Measurements from ENCODE around the gene VGLL4. TPM values are rescaled to one million over a fixed set of nuclear protein-coding genes. Genes with fewer than 3 reads are reported as not detected.

Gene VGLL4
- total RNA-seq, 1 experiment from 2014 or later, result 42.1 TPM

DNA sequence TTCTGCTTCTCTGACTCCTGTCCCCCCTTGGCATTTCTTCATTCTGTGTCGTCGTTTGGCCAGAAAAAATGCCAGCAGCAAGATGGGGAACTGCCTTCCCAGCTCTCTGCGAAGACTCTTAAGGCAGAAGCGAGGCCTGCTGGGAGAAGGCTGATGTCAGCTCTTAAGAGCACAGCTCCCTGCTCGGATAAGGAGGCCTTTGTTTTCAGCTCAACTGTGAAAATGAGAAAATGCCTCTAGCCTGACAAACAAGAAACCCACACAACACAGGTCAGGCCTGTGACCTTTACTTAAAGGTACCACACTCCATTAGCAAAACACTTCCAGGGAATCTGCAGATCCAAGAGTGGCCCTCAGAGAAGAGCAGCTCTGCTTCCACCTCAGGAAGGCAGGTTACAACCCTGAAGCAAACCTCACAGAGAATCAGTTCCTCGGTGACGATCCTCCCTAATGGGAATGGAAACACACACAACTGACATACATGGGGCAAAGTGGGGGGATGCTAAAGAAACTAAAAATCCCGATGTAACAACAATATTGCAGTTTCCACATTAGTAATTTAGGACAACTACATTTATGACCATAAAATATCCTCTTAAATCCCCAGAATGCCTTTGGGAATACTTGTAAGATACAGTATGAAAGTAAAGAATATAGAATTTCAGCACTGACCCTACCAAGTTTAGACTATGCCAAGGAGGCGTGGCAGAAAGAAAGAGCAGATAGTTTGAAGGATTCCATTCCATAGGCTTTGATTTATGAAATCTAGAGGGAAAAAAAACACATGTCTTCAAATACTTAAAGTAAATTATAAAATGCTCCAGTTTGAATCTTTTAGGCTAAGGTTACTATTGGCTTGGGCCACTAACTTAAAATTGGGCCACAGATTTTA lies 52.1 kb downstream of the VGLL4 start:
- Histone ChIP-seq H3K23ac (ENCODE audit: insufficient read length, low read depth, low read length) (no peak overlapping the region), H3K79me1 (ENCODE audit: insufficient read depth, low read depth, low read length, poor library complexity, severe bottlenecking) (peaks cover 12% of the 10 kb centered on the region), H4K8ac (replicated peaks; ENCODE audit: insufficient read length, low read depth, low read length) (no peak overlapping the region), H2BK15ac (ENCODE audit: low read depth, low read length) (no peak overlapping the region), H3K27ac (ENCODE audit: insufficient read length, low read depth, low read length) (peak overlapping the region; percentile 29), H3K9ac (ENCODE audit: extremely low read depth, insufficient read length, low read length) (no peak overlapping the region), H3K14ac (ENCODE audit: insufficient read depth, low read length) (no peak overlapping the region), H2AFZ (ENCODE audit: low read length) (no peak overlapping the region), H3K27me3 (ENCODE audit: insufficient read depth, low read length) (no peaks in the 10 kb centered on the region), H3K79me2 (ENCODE audit: insufficient read depth, low read length) (peaks cover 27% of the 10 kb centered on the region; the same call in 1 of the 2 replicates), H3K18ac (ENCODE audit: insufficient read length, low read depth, low read length) (no peak overlapping the region), H3K4ac (ENCODE audit: low read depth, low read length) (no peak overlapping the region), H3K4me1 (ENCODE audit: insufficient read depth, low read length) (peaks cover 21% of the 10 kb centered on the region), H4K91ac (ENCODE audit: insufficient read length, low read depth, low read length) (no peak overlapping the region), H2AK5ac (ENCODE audit: insufficient read length, low read length) (no peak overlapping the region), H2BK5ac (ENCODE audit: insufficient read length, low read length) (no peak overlapping the region), H2BK12ac (ENCODE audit: insufficient read length, low read depth, low read length) (no peak overlapping the region), H3K4me2 (ENCODE audit: insufficient read depth, insufficient read length, low read length) (no peak overlapping the region), H3K56ac (ENCODE audit: insufficient read length, low read depth, low read length) (no peak overlapping the region), H4K5ac (ENCODE audit: insufficient read length, low read depth, low read length) (no peak overlapping the region), H2BK20ac (ENCODE audit: low read depth, low read length, poor library complexity, severe bottlenecking) (no peak overlapping the region), H4K20me1 (ENCODE audit: control insufficient read depth, insufficient read depth, insufficient read length) (no peaks in the 10 kb centered on the region), H2BK120ac (ENCODE audit: low read depth, low read length, poor library complexity, severe bottlenecking) (no peak overlapping the region), H3K23me2 (ENCODE audit: insufficient read length, low read depth, low read length, poor library complexity, severe bottlenecking) (no peaks in the 10 kb centered on the region), H3K9me3 (ENCODE audit: control insufficient read depth, low read depth, low read length) (no peaks in the 10 kb centered on the region), H3T11ph (ENCODE audit: low read length) (no peak overlapping the region)
- peaks cover 7 to 16% (median 7%) of the 10 kb centered on the region in 3 experiments for H3K36me3 Mint-ChIP-seq (ENCODE audit: insufficient read depth in 1 of 3, low read depth in 3 of 3)
- no peaks in the 10 kb centered on the region for H3K27me3 Mint-ChIP-seq (ENCODE audit: low read depth)
- DNase-seq, result peak; percentile 54
- peaks cover 62 to 64% of the 10 kb centered on the region in 2 experiments for H3K4me1 Mint-ChIP-seq
- no CpG with 5 or more reads among the region's 9 CpGs for WGBS (ENCODE audit: extremely low coverage, insufficient read length, low lambda C conversion rate)
- TF ChIP-seq, protein P1, sequence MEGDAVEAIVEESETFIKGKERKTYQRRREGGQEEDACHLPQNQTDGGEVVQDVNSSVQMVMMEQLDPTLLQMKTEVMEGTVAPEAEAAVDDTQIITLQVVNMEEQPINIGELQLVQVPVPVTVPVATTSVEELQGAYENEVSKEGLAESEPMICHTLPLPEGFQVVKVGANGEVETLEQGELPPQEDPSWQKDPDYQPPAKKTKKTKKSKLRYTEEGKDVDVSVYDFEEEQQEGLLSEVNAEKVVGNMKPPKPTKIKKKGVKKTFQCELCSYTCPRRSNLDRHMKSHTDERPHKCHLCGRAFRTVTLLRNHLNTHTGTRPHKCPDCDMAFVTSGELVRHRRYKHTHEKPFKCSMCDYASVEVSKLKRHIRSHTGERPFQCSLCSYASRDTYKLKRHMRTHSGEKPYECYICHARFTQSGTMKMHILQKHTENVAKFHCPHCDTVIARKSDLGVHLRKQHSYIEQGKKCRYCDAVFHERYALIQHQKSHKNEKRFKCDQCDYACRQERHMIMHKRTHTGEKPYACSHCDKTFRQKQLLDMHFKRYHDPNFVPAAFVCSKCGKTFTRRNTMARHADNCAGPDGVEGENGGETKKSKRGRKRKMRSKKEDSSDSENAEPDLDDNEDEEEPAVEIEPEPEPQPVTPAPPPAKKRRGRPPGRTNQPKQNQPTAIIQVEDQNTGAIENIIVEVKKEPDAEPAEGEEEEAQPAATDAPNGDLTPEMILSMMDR (conservative IDR thresholded peaks at IDR 0.05), result no peak
- no peaks in the 10 kb centered on the region; a peak in 1 of 5 replicates for H3K9me3 Mint-ChIP-seq
- H3K4me3 Mint-ChIP-seq, result peak overlapping the region; percentile 3 to 19; a peak in 2 of 5 replicates
- H3K27ac Mint-ChIP-seq, result peak overlapping the region; percentile 90 to 94 (median 90)

Measured in H9 (cell line).